ENCODE results near the gene DDO.
"Not testable (repeated sequence)": the region's sequence is repeated elsewhere in the genome, so short reads cannot be mapped to it uniquely, and the experiment has no call there.

The DDO gene

GRCh38 chr6:110355727-110356126 is 59.6 kb downstream of the DDO start:
- DNase-seq (ENCODE audit: insufficient read length, low spot score) = no peak
- no peak for TF ChIP-seq CTCF (IDR thresholded peaks at IDR 0.05; ENCODE audit: insufficient read depth, missing control alignments)
- FAIRE-seq = no peak

- no peak for TF ChIP-seq CTCF (IDR thresholded peaks at IDR 0.05; ENCODE audit: insufficient read depth, missing control alignments)
- no peak for FAIRE-seq
- DNase-seq (ENCODE audit: insufficient read length, low spot score) = no peak
Measured at GRCh38 chr6:110355022-110355421, 60.4 kb downstream of the DDO start.

- no peak for TF ChIP-seq CTCF (IDR thresholded peaks at IDR 0.05; ENCODE audit: insufficient read depth, missing control alignments)
- no peak for FAIRE-seq
Measured at GRCh38 chr6:110354153-110354552, 61.2 kb downstream of the DDO start.

GRCh38 chr6:110353457-110354001 is 61.8 kb downstream of the DDO start:
- DNase-seq (ENCODE audit: insufficient read length, low spot score) (no peak), FAIRE-seq (no peak)
- TF ChIP-seq CTCF (IDR thresholded peaks at IDR 0.05; ENCODE audit: insufficient read depth, missing control alignments) = no peak

More at GRCh38 chr6:110354153-110354552, 61.2 kb downstream of the DDO start:
- DNase-seq (ENCODE audit: insufficient read length, low spot score) = no peak

- no peak for FAIRE-seq
- no peak for DNase-seq (ENCODE audit: insufficient read length, low spot score)
- no peak for TF ChIP-seq CTCF (IDR thresholded peaks at IDR 0.05; ENCODE audit: insufficient read depth, missing control alignments)
Measured at GRCh38 chr6:110352563-110353262, 62.7 kb downstream of the DDO start.

- TF ChIP-seq CTCF (IDR thresholded peaks at IDR 0.05; ENCODE audit: insufficient read depth, missing control alignments) = no peak
- DNase-seq (ENCODE audit: insufficient read length, low spot score) = no peak
- no peak for FAIRE-seq
Measured at GRCh38 chr6:110351986-110352385, 63.4 kb downstream of the DDO start.

GRCh38 chr6:110351546-110351945 is 63.8 kb downstream of the DDO start:
- DNase-seq (ENCODE audit: insufficient read length, low spot score) (no peak), FAIRE-seq (no peak)
- no peak for TF ChIP-seq CTCF (IDR thresholded peaks at IDR 0.05; ENCODE audit: insufficient read depth, missing control alignments)

GRCh38 chr6:110350593-110350992 is 64.8 kb downstream of the DDO start:
- DNase-seq (ENCODE audit: insufficient read length, low spot score); FAIRE-seq: not testable (repeated sequence)
